GM12873 (cell line): Measurements from ENCODE around the gene PHAF1.

ENCODE experiments used
- CTCF ChIP-seq: IDR thresholded peaks from 2 replicates; pipeline ENCODE4 v1.5.1; 2012; ENCODE audit warnings: low read depth, mild to moderate bottlenecking, moderate library complexity, low read length, control low read depth; ENCODE audit not compliant: insufficient read depth; ENCODE audit errors: missing control alignments

PHAF1 gene

GRCh38 chr16:67137605-67138004 is 27.9 kb downstream of the PHAF1 start:
- no peak for TF ChIP-seq CTCF

- no peak for TF ChIP-seq CTCF
These were observed 31.6 kb downstream of the PHAF1 start for GRCh38 chr16:67141391-67141790.

- TF ChIP-seq CTCF, result no peak
These were observed 32.6 kb downstream of the PHAF1 start for GRCh38 chr16:67142342-67142741.

GRCh38 chr16:67144943-67145342 is 35.2 kb downstream of the PHAF1 start:
- TF ChIP-seq CTCF, result no peak

- TF ChIP-seq CTCF, result no peak
These were observed 36.0 kb downstream of the PHAF1 start for GRCh38 chr16:67145746-67146145.

GRCh38 chr16:67146523-67147357 is 37.0 kb downstream of the PHAF1 start:
- TF ChIP-seq CTCF, result no peak

- TF ChIP-seq CTCF, result no peak
These were observed 37.8 kb downstream of the PHAF1 start for GRCh38 chr16:67147437-67148140.
